Brain microvascular endothelial cell (primary cell): ENCODE results near the gene TMIGD3.
"Not testable (repeated sequence)": the region's sequence is repeated elsewhere in the genome, so short reads cannot be mapped to it uniquely, and the experiment has no call there.

Experiments used
- DNase-seq: peaks from one replicate; pipeline ENCODE4 v3.0.0-alpha.2; 2020
- H3K27ac ChIP-seq: fragments of 250-450 bp; sonication (Bioruptor Pico); 2 replicates; pipeline ENCODE4 v1.5.1; 2020; ENCODE audit warnings: mild to moderate bottlenecking, moderate library complexity
- H3K27me3 ChIP-seq: fragments of 250-450 bp; sonication (Bioruptor Pico); replicated peaks from 2 replicates; pipeline ENCODE4 v1.5.1; 2020; ENCODE audit warnings: mild to moderate bottlenecking
- H3K36me3 ChIP-seq: fragments of 250-450 bp; sonication (Bioruptor Pico); replicated peaks from 2 replicates; pipeline ENCODE4 v1.5.1; 2020; ENCODE audit warnings: mild to moderate bottlenecking
- H3K4me3 ChIP-seq: 2 replicates; pipeline ENCODE4 v1.5.1; 2011; ENCODE audit warnings: low read depth, mild to moderate bottlenecking, control low read depth, low read length, moderate library complexity
- CTCF ChIP-seq: IDR thresholded peaks from 2 replicates; pipeline ENCODE4 v1.5.1; 2011; ENCODE audit warnings: low read depth, mild to moderate bottlenecking, moderate library complexity, low read length, control low read depth, inconsistent platforms; ENCODE audit errors: missing control alignments
- in situ Hi-C: cut with HindIII; loops from 2 replicates; pipeline ENCODE4 v1.10.0; 2017; ENCODE audit warnings: low sequenced_read_pairs, low pct_ligation_motif_present

Gene TMIGD3

GRCh38 chr1:111503585-111504060, at the start of gene TMIGD3, which contains the start of gene ADORA3:
Gene TMIGD3 (minus strand): TSS chr1:111503633. CDS start chr1:111503354, 279 bp downstream.
Gene ADORA3 (minus strand): TSS chr1:111503633. CDS start chr1:111503354, 279 bp downstream.
- TF ChIP-seq CTCF, result no peak
- in situ Hi-C loops, result no loop called here
- Histone ChIP-seq H3K4me3 (no peak within 1 kb of the TSS), H3K27me3 (no peaks in the 10 kb centered on the region), H3K36me3 (no peaks in the 10 kb centered on the region), H3K27ac (no peak within 1 kb of the TSS)
- no peak for DNase-seq

GRCh38 chr1:111553196-111553595, 49.8 kb upstream of the TMIGD3 start:
- peak; percentile 75 for DNase-seq
- Histone ChIP-seq H3K36me3 (no peaks in the 10 kb centered on the region), H3K27me3 (no peaks in the 10 kb centered on the region), H3K4me3 (no peak overlapping the region), H3K27ac (peak overlapping the region; percentile 60)
- in situ Hi-C loops, result no loop called here
- no peak for TF ChIP-seq CTCF

GRCh38 chr1:111552587-111552986, 49.2 kb upstream of the TMIGD3 start:
- in situ Hi-C loops, result no loop called here
- Histone ChIP-seq H3K4me3 (no peak overlapping the region), H3K36me3 (no peaks in the 10 kb centered on the region), H3K27me3 (no peaks in the 10 kb centered on the region), H3K27ac (no peak overlapping the region)
- no peak for TF ChIP-seq CTCF
- DNase-seq, result no peak

GRCh38 chr1:111551623-111552411, 48.4 kb upstream of the TMIGD3 start:
- Histone ChIP-seq H3K27ac (no peak overlapping the region), H3K36me3 (no peaks in the 10 kb centered on the region), H3K4me3 (no peak overlapping the region), H3K27me3 (no peaks in the 10 kb centered on the region)
- in situ Hi-C loops, result no loop called here
- TF ChIP-seq CTCF, result no peak
- no peak for DNase-seq

DNA sequence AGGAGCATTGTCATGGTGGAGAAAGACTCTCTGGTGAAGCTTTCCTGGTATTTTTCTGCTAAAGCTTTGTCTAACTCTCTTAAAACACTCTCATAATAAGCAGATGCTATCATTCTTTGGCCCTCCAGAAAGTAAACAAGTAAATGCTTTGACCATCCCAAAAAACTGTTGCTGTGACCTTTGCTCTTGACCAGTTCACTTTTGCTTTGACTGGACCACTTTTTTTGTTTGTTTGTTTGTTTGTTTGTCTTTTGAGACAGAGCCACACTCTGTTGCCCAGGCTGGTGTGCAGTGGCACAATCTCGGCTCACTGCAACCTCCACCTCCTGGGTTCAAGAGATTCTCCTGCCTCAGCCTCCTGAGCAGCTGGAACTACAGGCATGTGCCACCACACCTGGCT, 44.4 kb upstream of the TMIGD3 start:
- in situ Hi-C loops, result not testable (repeated sequence)

DNA sequence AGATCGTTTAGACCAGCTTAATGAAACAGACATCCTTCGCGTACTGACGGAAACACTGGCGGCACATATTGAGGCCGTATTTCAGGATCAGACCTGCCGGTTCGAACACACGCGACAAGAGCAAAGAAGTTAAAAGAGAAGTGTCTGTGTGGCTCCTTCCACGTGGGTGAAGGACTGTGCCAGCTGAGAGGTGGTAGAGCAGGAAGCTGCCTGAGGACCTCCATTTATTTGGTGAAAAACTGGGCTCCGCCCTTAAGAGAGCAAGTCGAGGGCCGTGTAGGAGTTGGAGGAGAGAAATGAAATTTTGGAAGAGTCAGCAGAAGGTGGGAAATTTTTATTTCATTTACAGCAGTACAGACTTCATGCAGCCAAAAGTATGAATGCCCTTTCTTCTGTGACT, 38.8 kb upstream of the TMIGD3 start:
- H3K4me3 ChIP-seq, result no peak overlapping the region
- no peak for TF ChIP-seq CTCF
- no peaks in the 10 kb centered on the region for H3K36me3 ChIP-seq
- H3K27me3 ChIP-seq, result no peaks in the 10 kb centered on the region
- in situ Hi-C loops, result no loop called here
- DNase-seq, result no peak
- H3K27ac ChIP-seq, result no peak overlapping the region

More for the DNA sequence above, 44.4 kb upstream of the TMIGD3 start:
- H3K4me3 ChIP-seq, H3K27me3 ChIP-seq, DNase-seq, H3K27ac ChIP-seq, H3K36me3 ChIP-seq: not testable (repeated sequence)
